Naive thymus-derived CD4-positive, alpha-beta T cell (primary cell): ENCODE results near the gene FETUB. TPM values are rescaled to one million over a fixed set of nuclear protein-coding genes. Genes with fewer than 3 reads are reported as not detected.
"Not testable (repeated sequence)": the region's sequence is repeated elsewhere in the genome, so short reads cannot be mapped to it uniquely, and the experiment has no call there.

Experiments used
- ATAC-seq: fragments of 150-1000 bp; cut with Tn5 transposase; 2 replicates; pipeline ENCODE4 v1.10.0; 2021; ENCODE audit warnings: mild to moderate bottlenecking, moderate library complexity
- CTCF ChIA-PET: fragments of 350-600 bp; sonication (Branson Sonifier 250); formaldehyde crosslinking; loops from one replicate; lab custom pipeline; 2021; ENCODE audit warnings: antibody characterized with exemption; lab: Charles Lee
- POLR2A ChIA-PET: fragments of 350-600 bp; sonication (Branson Sonifier 250); formaldehyde crosslinking; loops from one replicate; lab custom pipeline; 2021; ENCODE audit warnings: antibody characterized with exemption, inconsistent platforms; lab: Charles Lee
- DNase-seq, 9 donors: peaks; one replicate each; pipeline versions ENCODE4 v3.0.0 to v3.0.0-alpha.2; 2020 to 2022; ENCODE audit warnings: mixed read lengths in 1 of 9
- H3K27ac ChIP-seq: one replicate; pipeline ENCODE4 v1.7.0; 2013; ENCODE audit warnings: mild to moderate bottlenecking, low read depth, low read length, moderate library complexity
- H3K27me3 ChIP-seq, 2 donors: one replicate each; pipeline ENCODE4 v1.7.0; 2013; ENCODE audit warnings: low read length in 2 of 2, mild to moderate bottlenecking in 2 of 2, moderate library complexity in 2 of 2; ENCODE audit not compliant: control insufficient read depth in 2 of 2, insufficient read depth in 2 of 2
- H3K36me3 ChIP-seq, 3 experiments: 1 replicate in 2 of 3; 2 replicates in 1 of 3; pipeline ENCODE4 v1.7.0; 2013; ENCODE audit warnings: low read length in 3 of 3, mild to moderate bottlenecking in 3 of 3, moderate library complexity in 1 of 3; ENCODE audit not compliant: insufficient read depth in 3 of 3, control insufficient read depth in 2 of 3
- H3K4me1 ChIP-seq, 2 donors: one replicate each; pipeline ENCODE4 v1.7.0; 2013; ENCODE audit warnings: low read length in 2 of 2, mild to moderate bottlenecking in 2 of 2, moderate library complexity in 1 of 2; ENCODE audit not compliant: control insufficient read depth in 2 of 2, insufficient read depth in 2 of 2
- H3K4me3 ChIP-seq: 2 replicates; pipeline ENCODE4 v1.7.0; 2013; ENCODE audit warnings: mild to moderate bottlenecking, low read length
- H3K9me3 ChIP-seq, 3 experiments: 1 replicate in 2 of 3; 2 replicates in 1 of 3; pipeline ENCODE4 v1.7.0; 2013; ENCODE audit warnings: low read length in 3 of 3; ENCODE audit not compliant: control insufficient read depth in 2 of 3
- H3K27ac Mint-ChIP-seq, 9 donors: one replicate each; pipeline ENCODE4 v1.8.0; 2020 to 2022; ENCODE audit warnings: mixed read lengths in 9 of 9, mild to moderate bottlenecking in 8 of 9, moderate library complexity in 5 of 9, inconsistent platforms in 2 of 9
- H3K27me3 Mint-ChIP-seq, 5 donors: one replicate each; pipeline ENCODE4 v1.8.0; 2021 to 2022; ENCODE audit warnings: mixed read lengths in 5 of 5, mild to moderate bottlenecking in 1 of 5
- H3K36me3 Mint-ChIP-seq, 5 donors: one replicate each; pipeline ENCODE4 v1.8.0; 2020 to 2022; ENCODE audit warnings: mixed read lengths in 5 of 5, mild to moderate bottlenecking in 3 of 5, inconsistent platforms in 1 of 5
- H3K4me1 Mint-ChIP-seq, 7 donors: one replicate each; pipeline ENCODE4 v1.8.0; 2020 to 2022; ENCODE audit warnings: mixed read lengths in 7 of 7, mild to moderate bottlenecking in 3 of 7, inconsistent platforms in 1 of 7
- H3K4me3 Mint-ChIP-seq, 10 donors: one replicate each; pipeline ENCODE4 v1.8.0; 2020 to 2022; ENCODE audit warnings: mild to moderate bottlenecking in 10 of 10, mixed read lengths in 10 of 10, moderate library complexity in 6 of 10, inconsistent platforms in 2 of 10
- H3K9me3 Mint-ChIP-seq, 11 donors: one replicate each; pipeline ENCODE4 v1.8.0; 2020 to 2022; ENCODE audit warnings: mixed read lengths in 11 of 11, mild to moderate bottlenecking in 4 of 11, inconsistent platforms in 1 of 11, moderate library complexity in 1 of 11
- intact Hi-C, 2 donors: fragments of 100-400 bp; cut with micrococcal nuclease; formaldehyde crosslinking; loops; one replicate each; pipeline ENCODE4 v1.15.1; 2023
- polyA plus RNA-seq, 2 donors: library from polyadenylated mRNA; unstranded; fragments of 300-500 nt; fragmentation: Illumina TruSeq; gene quantifications; one replicate each; pipeline ENCODE4 v1.2.3, GENCODE V29; 2021
- total RNA-seq, 6 experiments: library from RNA in 5 of 6; stranded (reverse) in 5 of 6; gene quantifications; 1 replicate in 5 of 6; 2 replicates in 1 of 6; pipeline ENCODE4 v1.2.3 and lab custom pipeline; 2021 to 2026

Gene FETUB
- total and polyA plus RNA-seq, 7 experiments from 2014 or later: not detected

- H3K27ac ChIP-seq: no peak overlapping the region
- H3K4me1 ChIP-seq: no peaks in the 10 kb centered on the region
- peaks cover 0 to 3% (median 0%) of the 10 kb centered on the region in 7 donors for H3K4me1 Mint-ChIP-seq
- no peaks in the 10 kb centered on the region for H3K27me3 ChIP-seq
- ATAC-seq: no peak
- H3K4me3 ChIP-seq: no peak overlapping the region
- H3K36me3 Mint-ChIP-seq: peaks cover 0 to 4% (median 3%) of the 10 kb centered on the region in 5 donors
- H3K9me3 Mint-ChIP-seq: peaks cover 0 to 11% (median 0%) of the 10 kb centered on the region in 11 donors
- H3K36me3 ChIP-seq: no peaks in the 10 kb centered on the region
- H3K4me3 Mint-ChIP-seq: no peak overlapping the region
- DNase-seq: no peak
- intact Hi-C loops: no loop called here
- peaks cover 44 to 55% (median 53%) of the 10 kb centered on the region in 5 donors for H3K27me3 Mint-ChIP-seq
- ChIA-PET POLR2A (no interaction called here), CTCF (no interaction called here)
- no peaks in the 10 kb centered on the region for H3K9me3 ChIP-seq
- no peak overlapping the region for H3K27ac Mint-ChIP-seq
These were observed 38.4 kb downstream of the FETUB start for GRCh38 chr3:186678604-186679003.

- intact Hi-C loops: no loop called here
- no peaks in the 10 kb centered on the region for H3K36me3 ChIP-seq
- peaks cover 41 to 51% (median 50%) of the 10 kb centered on the region in 5 donors for H3K27me3 Mint-ChIP-seq
- H3K4me1 Mint-ChIP-seq: no peaks in the 10 kb centered on the region
- POLR2A ChIA-PET: no interaction called here
- H3K4me3 ChIP-seq: no peak overlapping the region
- H3K9me3 ChIP-seq: no peaks in the 10 kb centered on the region
- H3K9me3 Mint-ChIP-seq: peaks cover 0 to 11% (median 0%) of the 10 kb centered on the region in 11 donors
- peaks cover 0 to 4% (median 3%) of the 10 kb centered on the region in 5 donors for H3K36me3 Mint-ChIP-seq
- H3K27ac Mint-ChIP-seq: no peak overlapping the region
- no peak overlapping the region for H3K4me3 Mint-ChIP-seq
- no peaks in the 10 kb centered on the region for H3K27me3 ChIP-seq
- H3K4me1 ChIP-seq: no peaks in the 10 kb centered on the region
- no peak overlapping the region for H3K27ac ChIP-seq
- CTCF ChIA-PET: no interaction called here
- DNase-seq (no peak), ATAC-seq (no peak)
These were observed 39.0 kb downstream of the FETUB start for GRCh38 chr3:186679151-186679550.

- peaks cover 0 to 4% (median 0%) of the 10 kb centered on the region in 3 experiments for H3K9me3 ChIP-seq
- Mint-ChIP-seq H3K9me3 (peaks cover 2 to 26% (median 12%) of the 10 kb centered on the region in 11 donors), H3K36me3 (peaks cover 0 to 14% (median 4%) of the 10 kb centered on the region in 5 donors), H3K27me3 (peaks cover 41 to 52% (median 48%) of the 10 kb centered on the region in 5 donors), H3K4me1 (no peaks in the 10 kb centered on the region), H3K27ac (no peak overlapping the region), H3K4me3 (no peak overlapping the region)
- CTCF ChIA-PET: no interaction called here
- no peaks in the 10 kb centered on the region for H3K36me3 ChIP-seq
- no peak overlapping the region for H3K27ac ChIP-seq
- POLR2A ChIA-PET: no interaction called here
- no peaks in the 10 kb centered on the region for H3K27me3 ChIP-seq
- ATAC-seq (no peak), DNase-seq (no peak)
- intact Hi-C loops: no loop called here
- H3K4me1 ChIP-seq: no peaks in the 10 kb centered on the region
- no peak overlapping the region for H3K4me3 ChIP-seq
These were observed 40.7 kb downstream of the FETUB start for GRCh38 chr3:186680869-186681268.

- H3K4me1 ChIP-seq: no peaks in the 10 kb centered on the region
- no peaks in the 10 kb centered on the region for H3K36me3 ChIP-seq
- no peak overlapping the region for H3K4me3 ChIP-seq
- H3K27ac ChIP-seq: no peak overlapping the region
- H3K4me1 Mint-ChIP-seq: peaks cover 0 to 2% (median 0%) of the 10 kb centered on the region in 7 donors
- CTCF ChIA-PET: no interaction called here
- H3K27ac Mint-ChIP-seq: no peak overlapping the region
- DNase-seq (no peak), ATAC-seq (no peak)
- H3K36me3 Mint-ChIP-seq: peaks cover 0 to 14% (median 4%) of the 10 kb centered on the region in 5 donors
- H3K9me3 Mint-ChIP-seq: peaks cover 2 to 36% (median 16%) of the 10 kb centered on the region in 11 donors
- peaks cover 0 to 4% (median 0%) of the 10 kb centered on the region in 3 experiments for H3K9me3 ChIP-seq
- POLR2A ChIA-PET: no interaction called here
- H3K4me3 Mint-ChIP-seq: no peak overlapping the region
- no peaks in the 10 kb centered on the region for H3K27me3 ChIP-seq
- peaks cover 32 to 51% (median 41%) of the 10 kb centered on the region in 5 donors for H3K27me3 Mint-ChIP-seq
- intact Hi-C loops: no loop called here
These were observed 42.6 kb downstream of the FETUB start for GRCh38 chr3:186682812-186683211.

GRCh38 chr3:186683979-186684378 is 43.8 kb downstream of the FETUB start:
- H3K36me3 Mint-ChIP-seq: peaks cover 0 to 14% (median 4%) of the 10 kb centered on the region in 5 donors
- H3K9me3 ChIP-seq: peaks cover 0 to 4% (median 0%) of the 10 kb centered on the region in 3 experiments
- H3K36me3 ChIP-seq: no peaks in the 10 kb centered on the region
- H3K4me1 ChIP-seq: no peaks in the 10 kb centered on the region
- no peak overlapping the region for H3K4me3 Mint-ChIP-seq
- ChIA-PET POLR2A (no interaction called here), CTCF (no interaction called here)
- H3K27ac ChIP-seq: no peak overlapping the region
- no peak overlapping the region for H3K4me3 ChIP-seq
- H3K27me3 ChIP-seq: no peaks in the 10 kb centered on the region
- H3K27ac Mint-ChIP-seq: no peak overlapping the region
- ATAC-seq (no peak), DNase-seq (no peak)
- peaks cover 29 to 52% (median 39%) of the 10 kb centered on the region in 5 donors for H3K27me3 Mint-ChIP-seq
- intact Hi-C loops: no loop called here
- H3K9me3 Mint-ChIP-seq: peaks cover 2 to 36% (median 16%) of the 10 kb centered on the region in 11 donors
- H3K4me1 Mint-ChIP-seq: peaks cover 0 to 6% (median 0%) of the 10 kb centered on the region in 7 donors

GRCh38 chr3:186686475-186686874 is 46.3 kb downstream of the FETUB start:
- H3K4me3 ChIP-seq, H3K4me3 Mint-ChIP-seq, H3K27ac ChIP-seq, DNase-seq, intact Hi-C loops, H3K4me1 ChIP-seq, H3K4me1 Mint-ChIP-seq, H3K27ac Mint-ChIP-seq, POLR2A ChIA-PET, H3K36me3 ChIP-seq, H3K9me3 ChIP-seq, H3K27me3 ChIP-seq: not testable (repeated sequence)
- ATAC-seq: peak; percentile 47
- CTCF ChIA-PET: interaction anchor here (0.7 kb wide), 1 partner anchor 635 kb away, joined by 3 read pairs; no protein-coding TSS in a partner anchor
- H3K27me3 Mint-ChIP-seq: peaks cover 25 to 52% (median 39%) of the 10 kb centered on the region in 5 donors
- H3K36me3 Mint-ChIP-seq: peaks cover 0 to 14% (median 4%) of the 10 kb centered on the region in 5 donors
- H3K9me3 Mint-ChIP-seq: peaks cover 3 to 36% (median 16%) of the 10 kb centered on the region in 11 donors

- peaks cover 3 to 36% (median 16%) of the 10 kb centered on the region in 11 donors for H3K9me3 Mint-ChIP-seq
- ATAC-seq (no peak), DNase-seq (no peak)
- peaks cover 31 to 54% (median 43%) of the 10 kb centered on the region in 5 donors for H3K27me3 Mint-ChIP-seq
- CTCF ChIA-PET: no interaction called here
- Histone ChIP-seq H3K27ac (no peak overlapping the region), H3K27me3 (no peaks in the 10 kb centered on the region), H3K4me1 (peaks cover 0 to 10% of the 10 kb centered on the region in 2 donors), H3K4me3 (no peak overlapping the region), H3K9me3 (peaks cover 0 to 4% (median 0%) of the 10 kb centered on the region in 3 experiments), H3K36me3 (no peaks in the 10 kb centered on the region)
- peaks cover 0 to 6% (median 0%) of the 10 kb centered on the region in 7 donors for H3K4me1 Mint-ChIP-seq
- peaks cover 0 to 14% (median 4%) of the 10 kb centered on the region in 5 donors for H3K36me3 Mint-ChIP-seq
- intact Hi-C loops: no loop called here
- POLR2A ChIA-PET: no interaction called here
- H3K27ac Mint-ChIP-seq: no peak overlapping the region
- no peak overlapping the region for H3K4me3 Mint-ChIP-seq
These were observed 47.0 kb downstream of the FETUB start for GRCh38 chr3:186687120-186687651.
